Uterus (tissue), 4 donors: ENCODE data around the gene KCMF1. TPM values are rescaled to one million over a fixed set of nuclear protein-coding genes. Genes with fewer than 3 reads are reported as not detected.

Experiments used
- DNase-seq, 2 donors: peaks; one replicate each; pipeline ENCODE4 v3.0.0-alpha.2; 2019 to 2020
- H3K27ac ChIP-seq, 2 donors: fragments of 200-600 bp; sonication (generic); 1 replicate in 1 of 2; 2 replicates in 1 of 2; pipeline ENCODE4 v1.5.1; 2016 to 2018
- H3K27me3 ChIP-seq, 2 donors: fragments of 200-600 bp; sonication (generic); one replicate each; pipeline ENCODE4 v1.5.1; 2018 to 2019; ENCODE audit warnings: control low read depth in 1 of 2
- H3K36me3 ChIP-seq, 2 donors: fragments of 200-600 bp; sonication (generic); one replicate each; pipeline ENCODE4 v1.5.1; 2019; ENCODE audit warnings: control low read depth in 1 of 2
- H3K4me1 ChIP-seq, 2 donors: fragments of 200-600 bp; sonication (generic); one replicate each; pipeline ENCODE4 v1.5.1; 2018 to 2019; ENCODE audit warnings: control low read depth in 1 of 2
- H3K4me3 ChIP-seq, 2 donors: fragments of 200-600 bp; sonication (generic); 1 replicate in 1 of 2; 2 replicates in 1 of 2; pipeline ENCODE4 v1.5.1; 2018 to 2019; ENCODE audit warnings: mild to moderate bottlenecking in 1 of 2
- H3K9me3 ChIP-seq, 2 donors: fragments of 200-600 bp; sonication (generic); one replicate each; pipeline ENCODE4 v1.5.1; 2019; ENCODE audit warnings: control low read depth in 1 of 2
- POLR2A ChIP-seq, 2 donors: fragments of 450-650 bp; IDR thresholded peaks; one replicate each; pipeline ENCODE4 v1.6.1; 2016; ENCODE audit warnings: antibody characterized with exemption in 2 of 2, mild to moderate bottlenecking in 1 of 2, moderate library complexity in 1 of 2
- intact Hi-C: fragments of 100-400 bp; cut with DNase I; formaldehyde crosslinking; loops from one replicate; pipeline ENCODE4 v1.15.1; 2023; ENCODE audit warnings: low total_unique reads
- total RNA-seq, 4 donors: library from RNA; depleted of rRNA in 3 of 4; stranded (reverse); fragments of >200 nt in 3 of 4; gene quantifications; one replicate each; pipeline versions ENCODE4 v1.1.0 to v1.2.4, GENCODE V29; 2014 to 2023
- TF ChIP-seq, protein P1 (sequence below), 4 experiments: fragments of 200-600 bp in 2 of 4; fragments of 450-650 bp in 2 of 4; sonication (generic) in 2 of 4; IDR thresholded peaks; one replicate each; pipeline ENCODE4 v1.5.1; 2016 to 2019; ENCODE audit warnings: antibody characterized with exemption in 4 of 4, mild to moderate bottlenecking in 2 of 4, moderate library complexity in 1 of 4
- donor health status: DM: yes; HTN: yes; CAD: no.

Gene KCMF1
- total RNA-seq, result 10 to 100 TPM in 3 of 4 donors, 1 to 10 TPM in 1; 6.9 to 58.3 (median 35.9) TPM

DNA sequence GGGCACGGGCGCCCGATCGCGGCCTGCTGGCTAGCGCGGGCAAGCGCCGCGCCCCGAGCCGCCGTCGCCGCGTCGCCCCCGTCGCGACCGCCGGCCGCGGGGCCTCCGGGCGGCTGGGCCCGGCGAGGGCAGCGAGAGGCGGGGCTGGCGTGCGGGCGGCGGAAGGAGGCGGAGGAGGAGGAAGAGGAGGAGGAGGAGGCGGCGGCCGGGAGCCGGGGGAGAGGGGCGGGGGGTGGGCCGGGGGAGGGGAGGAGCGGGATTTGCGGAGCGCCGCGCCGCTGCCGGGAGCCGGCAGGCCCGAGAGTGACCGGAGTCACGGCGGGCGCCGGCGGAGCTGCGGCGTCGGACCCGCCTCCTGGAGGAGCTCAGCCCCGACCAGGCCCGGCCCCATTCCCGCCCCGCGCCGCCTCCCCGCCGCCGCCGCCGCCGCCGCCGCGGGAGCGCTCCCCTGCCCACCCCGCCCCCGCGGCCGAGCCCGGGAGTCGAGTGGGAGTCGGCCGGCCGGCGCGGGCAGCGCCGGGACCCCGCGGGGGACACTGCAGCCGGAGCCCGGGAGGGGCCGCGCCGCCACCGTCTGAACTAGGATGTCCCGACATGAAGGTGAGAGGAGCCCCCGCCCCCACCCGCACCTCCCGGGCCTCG lies at the start of gene KCMF1:
Gene KCMF1, plus strand, starts transcription at position 294 of the 642 bp plus-strand sequence. Its CDS starts 291 bp downstream, at position 585.
- peak; percentile 70 to 71 for DNase-seq
- intact Hi-C loops, result no loop called here

DNA sequence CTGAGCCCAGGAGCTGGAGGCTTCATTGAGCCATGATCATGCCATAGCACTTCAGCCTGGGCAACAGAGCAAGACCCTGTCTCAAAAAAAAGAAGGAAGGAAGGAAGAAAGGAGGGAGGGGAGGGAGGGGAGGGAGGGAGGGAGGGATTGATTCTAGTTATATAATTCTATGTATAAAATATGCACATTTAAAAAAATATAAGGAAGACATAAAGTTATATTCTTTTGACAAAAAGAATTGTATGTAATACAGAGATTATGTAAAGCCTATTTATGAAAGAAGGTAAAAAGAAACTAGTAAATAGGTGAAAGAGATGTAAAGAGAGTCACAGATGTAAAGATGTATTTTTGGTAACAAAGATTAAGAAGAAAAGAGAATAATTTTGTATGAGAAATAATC lies 48.0 kb upstream of the KCMF1 start:
- no peaks in the 10 kb centered on the region for H3K9me3 ChIP-seq
- DNase-seq, result no peak
- H3K4me1 ChIP-seq, result peaks cover 0 to 3% of the 10 kb centered on the region in 2 donors
- intact Hi-C loops, result no loop called here
- TF ChIP-seq, protein P1, sequence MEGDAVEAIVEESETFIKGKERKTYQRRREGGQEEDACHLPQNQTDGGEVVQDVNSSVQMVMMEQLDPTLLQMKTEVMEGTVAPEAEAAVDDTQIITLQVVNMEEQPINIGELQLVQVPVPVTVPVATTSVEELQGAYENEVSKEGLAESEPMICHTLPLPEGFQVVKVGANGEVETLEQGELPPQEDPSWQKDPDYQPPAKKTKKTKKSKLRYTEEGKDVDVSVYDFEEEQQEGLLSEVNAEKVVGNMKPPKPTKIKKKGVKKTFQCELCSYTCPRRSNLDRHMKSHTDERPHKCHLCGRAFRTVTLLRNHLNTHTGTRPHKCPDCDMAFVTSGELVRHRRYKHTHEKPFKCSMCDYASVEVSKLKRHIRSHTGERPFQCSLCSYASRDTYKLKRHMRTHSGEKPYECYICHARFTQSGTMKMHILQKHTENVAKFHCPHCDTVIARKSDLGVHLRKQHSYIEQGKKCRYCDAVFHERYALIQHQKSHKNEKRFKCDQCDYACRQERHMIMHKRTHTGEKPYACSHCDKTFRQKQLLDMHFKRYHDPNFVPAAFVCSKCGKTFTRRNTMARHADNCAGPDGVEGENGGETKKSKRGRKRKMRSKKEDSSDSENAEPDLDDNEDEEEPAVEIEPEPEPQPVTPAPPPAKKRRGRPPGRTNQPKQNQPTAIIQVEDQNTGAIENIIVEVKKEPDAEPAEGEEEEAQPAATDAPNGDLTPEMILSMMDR (IDR thresholded peaks at IDR 0.05), result no peak
- no peak for TF ChIP-seq POLR2A (IDR thresholded peaks at IDR 0.05)
- H3K27me3 ChIP-seq, result no peaks in the 10 kb centered on the region
- no peaks in the 10 kb centered on the region for H3K36me3 ChIP-seq
- no peak overlapping the region for H3K4me3 ChIP-seq
- no peak overlapping the region for H3K27ac ChIP-seq

More for the DNA sequence above, at the start of gene KCMF1:
- Histone ChIP-seq H3K4me1 (peaks cover 3 to 8% of the 10 kb centered on the region in 2 donors), H3K36me3 (no peaks in the 10 kb centered on the region), H3K9me3 (no peaks in the 10 kb centered on the region), H3K27ac (peak within 1 kb of the TSS; percentile 93 to 94), H3K4me3 (peak within 1 kb of the TSS; percentile 88 to 94), H3K27me3 (no peaks in the 10 kb centered on the region)
- peak in 1 of 2 donors; percentile 8 for TF ChIP-seq POLR2A (IDR thresholded peaks at IDR 0.05)
- TF ChIP-seq, protein P1 (IDR thresholded peaks at IDR 0.05), result no peak

DNA sequence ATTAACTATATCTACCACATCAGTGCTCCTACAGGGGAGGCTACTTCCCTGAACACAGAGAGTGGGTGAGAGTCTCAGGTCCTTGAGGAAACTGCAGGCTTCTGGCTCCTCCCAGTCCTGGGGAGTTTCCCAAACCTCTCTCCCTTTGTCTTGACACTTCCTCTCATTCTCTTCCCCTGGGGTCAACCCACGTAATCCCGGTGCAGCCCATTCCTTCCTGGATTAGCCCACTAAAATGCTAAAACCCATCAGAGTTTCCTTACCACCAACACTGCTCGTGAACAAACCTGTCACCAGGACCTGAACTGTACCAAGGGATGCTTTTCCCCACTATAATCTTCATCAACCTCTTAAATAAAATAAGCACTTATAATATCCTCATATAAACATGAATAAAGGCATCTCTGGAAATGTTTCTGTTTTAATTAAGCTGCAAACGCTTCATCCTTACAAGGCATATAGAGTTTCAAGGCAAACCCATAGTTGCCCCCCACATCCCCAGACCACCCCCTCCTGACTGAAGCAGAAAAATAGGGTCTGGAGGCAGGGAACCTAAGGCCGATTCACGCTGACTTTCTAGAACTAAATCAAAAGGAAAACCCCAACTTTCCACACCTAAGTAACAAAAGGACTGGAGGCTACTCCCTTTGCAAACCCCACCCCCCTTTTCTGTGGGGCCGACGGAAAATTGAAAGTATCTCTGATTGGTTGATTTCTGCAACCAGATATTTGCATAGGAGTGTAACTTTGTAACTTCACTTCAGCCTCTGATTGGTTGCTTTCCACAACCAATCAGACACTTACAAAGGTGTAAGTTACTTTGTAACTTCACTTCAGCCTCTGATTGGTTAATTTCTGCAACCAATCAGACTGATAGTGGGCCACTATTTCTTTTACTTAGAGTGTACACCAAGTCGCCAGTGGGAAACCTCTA lies 46.5 kb upstream of the KCMF1 start:
- DNase-seq, result peak in 1 of 2 donors; percentile 61

DNA sequence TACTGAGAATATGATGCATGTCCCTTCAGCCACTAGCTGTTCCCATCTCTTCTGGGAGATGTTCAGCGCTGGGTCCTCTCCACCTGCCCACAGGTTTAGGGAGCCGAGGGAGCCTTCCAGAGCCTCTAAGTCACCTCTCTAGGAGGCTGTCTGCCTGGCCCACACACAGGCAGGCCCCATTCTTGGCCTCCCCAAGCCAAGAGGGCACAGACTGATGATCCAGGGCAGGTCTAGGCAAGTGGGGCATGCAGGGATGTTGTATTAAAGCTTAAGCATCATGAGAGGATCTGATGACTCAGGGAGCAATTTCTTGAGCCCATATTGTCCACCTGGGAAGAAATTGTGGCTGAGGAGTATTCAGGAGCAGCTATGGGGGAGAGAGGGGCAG lies 45.6 kb upstream of the KCMF1 start:
- intact Hi-C loops, result no loop called here
- H3K27ac ChIP-seq, result peak overlapping the region; percentile 28
- DNase-seq, result no peak

More for the DNA sequence above, 46.5 kb upstream of the KCMF1 start:
- Histone ChIP-seq H3K4me1 (peaks cover 0 to 3% of the 10 kb centered on the region in 2 donors), H3K9me3 (no peaks in the 10 kb centered on the region), H3K36me3 (no peaks in the 10 kb centered on the region), H3K27ac (peak overlapping the region; percentile 41 to 63), H3K27me3 (no peaks in the 10 kb centered on the region), H3K4me3 (no peak overlapping the region)
- intact Hi-C loops, result no loop called here
- TF ChIP-seq, protein P1 (IDR thresholded peaks at IDR 0.05), result no peak
- TF ChIP-seq POLR2A (IDR thresholded peaks at IDR 0.05), result no peak

More for the DNA sequence above, 45.6 kb upstream of the KCMF1 start:
- peaks cover 0 to 3% of the 10 kb centered on the region in 2 donors for H3K4me1 ChIP-seq
- TF ChIP-seq, protein P1 (IDR thresholded peaks at IDR 0.05), result no peak
- TF ChIP-seq POLR2A (IDR thresholded peaks at IDR 0.05), result no peak
- no peaks in the 10 kb centered on the region for H3K36me3 ChIP-seq
- no peak overlapping the region for H3K4me3 ChIP-seq
- H3K27me3 ChIP-seq, result no peaks in the 10 kb centered on the region
- no peaks in the 10 kb centered on the region for H3K9me3 ChIP-seq
